RWPE2 (cell line): ENCODE measurements around the gene DDX51.

Source experiments
- ATAC-seq: fragments of 200-7000 bp; cut with Tn5 transposase; 3 replicates; pipeline ENCODE4 v1.9.1; 2021; ENCODE audit warnings: low read depth
- DNase-seq: peaks from one replicate; pipeline ENCODE4 v3.0.0-alpha.2; 2020; ENCODE audit warnings: low spot score
- H3K27ac ChIP-seq: fragments of 450-650 bp; 2 replicates; pipeline ENCODE4 v1.5.1; 2017; ENCODE audit warnings: mild to moderate bottlenecking; ENCODE audit not compliant: poor library complexity, severe bottlenecking
- H3K27me3 ChIP-seq: fragments of 250-450 bp; sonication (Bioruptor Pico); 2 replicates; pipeline ENCODE4 v1.5.1; 2021; ENCODE audit warnings: mild to moderate bottlenecking, moderate library complexity; ENCODE audit not compliant: insufficient read depth, poor library complexity, severe bottlenecking
- H3K36me3 ChIP-seq: fragments of 250-450 bp; sonication (Bioruptor Pico); 2 replicates; pipeline ENCODE4 v1.5.1; 2020; ENCODE audit warnings: low read depth, mild to moderate bottlenecking, moderate library complexity
- H3K4me1 ChIP-seq: fragments of 250-450 bp; sonication (Bioruptor Pico); 2 replicates; pipeline ENCODE4 v1.5.1; 2021; ENCODE audit warnings: mild to moderate bottlenecking, moderate library complexity; ENCODE audit not compliant: insufficient read depth, poor library complexity, severe bottlenecking
- H3K4me3 ChIP-seq: fragments of 250-450 bp; sonication (Bioruptor Pico); 2 replicates; pipeline ENCODE4 v1.5.1; 2021; ENCODE audit warnings: mild to moderate bottlenecking, moderate library complexity; ENCODE audit not compliant: severe bottlenecking
- H3K9me3 ChIP-seq: fragments of 250-450 bp; sonication (Bioruptor Pico); 2 replicates; pipeline ENCODE4 v1.5.1; 2021; ENCODE audit warnings: mild to moderate bottlenecking, moderate library complexity; ENCODE audit not compliant: severe bottlenecking
- TF ChIP-seq, protein P1 (sequence below): fragments of 450-650 bp; IDR thresholded peaks from one replicate; pipeline ENCODE4 v1.5.1; 2017; ENCODE audit warnings: mild to moderate bottlenecking, moderate library complexity; ENCODE audit not compliant: poor library complexity, severe bottlenecking

Gene DDX51

DNA sequence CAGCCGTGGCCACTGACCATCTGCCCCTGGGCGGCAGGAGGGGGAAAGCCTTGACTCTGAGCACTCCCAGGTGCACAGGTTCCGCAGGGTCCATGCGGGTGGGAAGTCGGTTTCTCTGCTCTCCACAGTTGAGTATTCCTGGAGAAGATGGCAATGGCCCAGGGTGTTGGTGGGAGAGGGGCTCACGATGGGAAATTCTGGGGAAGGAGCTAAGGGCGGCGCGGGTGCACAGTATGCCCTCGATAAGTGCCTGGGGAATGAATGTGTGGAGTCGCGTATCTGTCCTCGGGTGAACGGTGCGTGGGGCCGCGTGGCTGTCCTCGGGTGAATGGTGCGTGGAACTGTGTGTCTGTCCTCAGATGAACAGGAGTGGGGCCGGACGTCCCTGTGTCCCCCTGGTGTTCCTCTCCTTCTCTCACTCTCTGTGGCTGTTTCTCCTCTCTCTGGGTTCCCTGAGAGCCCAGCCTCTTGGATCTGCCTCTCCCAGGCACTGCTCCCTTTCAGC, 38.1 kb upstream of the DDX51 start:
- ATAC-seq (no peak), DNase-seq (no peak)
- H3K9me3 ChIP-seq, result no peaks in the 10 kb centered on the region
- peaks cover 32% of the 10 kb centered on the region for H3K27me3 ChIP-seq
- no peaks in the 10 kb centered on the region for H3K36me3 ChIP-seq
- H3K27ac ChIP-seq, result no peak overlapping the region
- no peaks in the 10 kb centered on the region for H3K4me1 ChIP-seq
- TF ChIP-seq, protein P1, sequence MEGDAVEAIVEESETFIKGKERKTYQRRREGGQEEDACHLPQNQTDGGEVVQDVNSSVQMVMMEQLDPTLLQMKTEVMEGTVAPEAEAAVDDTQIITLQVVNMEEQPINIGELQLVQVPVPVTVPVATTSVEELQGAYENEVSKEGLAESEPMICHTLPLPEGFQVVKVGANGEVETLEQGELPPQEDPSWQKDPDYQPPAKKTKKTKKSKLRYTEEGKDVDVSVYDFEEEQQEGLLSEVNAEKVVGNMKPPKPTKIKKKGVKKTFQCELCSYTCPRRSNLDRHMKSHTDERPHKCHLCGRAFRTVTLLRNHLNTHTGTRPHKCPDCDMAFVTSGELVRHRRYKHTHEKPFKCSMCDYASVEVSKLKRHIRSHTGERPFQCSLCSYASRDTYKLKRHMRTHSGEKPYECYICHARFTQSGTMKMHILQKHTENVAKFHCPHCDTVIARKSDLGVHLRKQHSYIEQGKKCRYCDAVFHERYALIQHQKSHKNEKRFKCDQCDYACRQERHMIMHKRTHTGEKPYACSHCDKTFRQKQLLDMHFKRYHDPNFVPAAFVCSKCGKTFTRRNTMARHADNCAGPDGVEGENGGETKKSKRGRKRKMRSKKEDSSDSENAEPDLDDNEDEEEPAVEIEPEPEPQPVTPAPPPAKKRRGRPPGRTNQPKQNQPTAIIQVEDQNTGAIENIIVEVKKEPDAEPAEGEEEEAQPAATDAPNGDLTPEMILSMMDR, result no peak
- H3K4me3 ChIP-seq, result no peak overlapping the region

- Histone ChIP-seq H3K4me3 (no peak overlapping the region), H3K9me3 (no peaks in the 10 kb centered on the region), H3K27me3 (peaks cover 38% of the 10 kb centered on the region), H3K4me1 (no peaks in the 10 kb centered on the region), H3K36me3 (no peaks in the 10 kb centered on the region), H3K27ac (no peak overlapping the region)
- TF ChIP-seq, protein P1, result no peak
- ATAC-seq (no peak), DNase-seq (no peak)
Measured at GRCh38 chr12:132181570-132182200, 37.6 kb upstream of the DDX51 start.

GRCh38 chr12:132180648-132181546, 36.8 kb upstream of the DDX51 start:
- peaks cover 42% of the 10 kb centered on the region for H3K27me3 ChIP-seq
- H3K27ac ChIP-seq, result no peak overlapping the region
- DNase-seq (no peak), ATAC-seq (no peak)
- H3K36me3 ChIP-seq, result no peaks in the 10 kb centered on the region
- H3K4me3 ChIP-seq, result no peak overlapping the region
- no peaks in the 10 kb centered on the region for H3K4me1 ChIP-seq
- no peaks in the 10 kb centered on the region for H3K9me3 ChIP-seq
- TF ChIP-seq, protein P1, result no peak

DNA sequence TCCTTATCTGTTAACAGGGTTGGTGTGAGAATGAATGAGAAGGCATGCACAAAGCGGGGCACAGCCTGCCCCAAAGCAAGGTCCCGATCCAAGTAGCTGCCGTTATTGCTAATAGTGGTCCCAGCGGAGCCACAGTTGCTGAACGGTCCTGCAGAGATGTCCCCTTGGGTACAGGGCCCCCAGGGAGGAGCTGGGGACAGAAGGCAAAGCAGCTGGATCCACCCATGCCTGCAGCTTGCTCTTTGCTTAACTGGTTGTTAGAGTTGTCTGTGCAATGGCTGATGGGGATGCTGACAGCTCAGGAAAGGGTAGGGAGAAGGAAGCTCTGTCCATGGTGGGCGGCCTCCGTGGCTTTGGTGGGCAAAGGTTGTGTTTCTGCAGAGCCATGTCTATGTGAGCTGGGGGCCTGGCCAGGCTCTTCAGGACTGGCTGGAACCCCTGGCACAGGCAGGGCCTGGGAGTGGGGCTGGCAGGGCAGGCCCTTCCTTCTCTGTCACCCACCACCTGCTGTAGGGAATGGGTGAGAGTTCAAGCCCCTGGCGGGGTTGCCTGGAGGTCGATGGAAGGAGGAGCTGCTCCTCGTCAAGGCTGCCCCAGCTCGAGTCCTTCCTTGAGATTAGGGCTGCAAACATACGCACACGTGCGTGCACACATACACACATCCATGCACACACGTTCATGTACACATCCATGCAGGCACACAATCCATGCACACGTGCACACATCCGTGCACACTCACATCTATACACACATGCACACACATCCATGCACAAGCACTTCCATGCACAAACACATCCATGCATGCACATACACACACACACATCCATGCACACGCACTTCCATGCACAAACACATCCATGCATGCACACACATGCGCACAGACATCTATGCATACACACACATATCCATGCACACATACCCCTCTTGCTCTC, 35.6 kb upstream of the DDX51 start:
- H3K36me3 ChIP-seq, result no peaks in the 10 kb centered on the region
- TF ChIP-seq, protein P1, result no peak
- no peaks in the 10 kb centered on the region for H3K4me1 ChIP-seq
- H3K9me3 ChIP-seq, result no peaks in the 10 kb centered on the region
- peaks cover 48% of the 10 kb centered on the region for H3K27me3 ChIP-seq
- DNase-seq (no peak), ATAC-seq (no peak)
- no peak overlapping the region for H3K4me3 ChIP-seq
- no peak overlapping the region for H3K27ac ChIP-seq
